K562 (cell line): Measurements from ENCODE around the gene MIEF2.

ENCODE experiments used
- HNRNPK ChIP-seq: fragments of 200-400 bp; formaldehyde crosslinking; IDR thresholded peaks from one replicate; pipeline ENCODE4 v1.6.1; 2018; ENCODE audit warnings: mild to moderate bottlenecking, low read depth, low read length; ENCODE audit not compliant: poor library complexity, severe bottlenecking
- RAD21 ChIP-seq, 2 experiments: fragments of 250-450 bp in 1 of 2; fragments of 450-650 bp in 1 of 2; sonication (Bioruptor Pico) in 1 of 2; formaldehyde crosslinking in 1 of 2; IDR thresholded peaks in 1 of 2; conservative IDR thresholded peaks in 1 of 2; 2 replicates each; pipeline versions ENCODE4 v1.4.0 to v1.8.0; 2020 to 2022; ENCODE audit warnings: mild to moderate bottlenecking in 2 of 2, moderate library complexity in 1 of 2
- ZNF512 ChIP-seq: IDR thresholded peaks from 2 replicates; pipeline ENCODE4 v1.6.1; 2016; ENCODE audit warnings: missing genetic modification characterization, missing compliant biosample characterization
- TF ChIP-seq, protein P1 (sequence below), 2 experiments: fragments of 450-650 bp; conservative IDR thresholded peaks; 2 replicates each; pipeline ENCODE4 v1.6.1; 2017; ENCODE audit warnings: mild to moderate bottlenecking in 2 of 2, moderate library complexity in 2 of 2

GRCh38 chr17:18248300-18248731 lies 12.1 kb upstream of the MIEF2 start:
- TF ChIP-seq, protein P1, sequence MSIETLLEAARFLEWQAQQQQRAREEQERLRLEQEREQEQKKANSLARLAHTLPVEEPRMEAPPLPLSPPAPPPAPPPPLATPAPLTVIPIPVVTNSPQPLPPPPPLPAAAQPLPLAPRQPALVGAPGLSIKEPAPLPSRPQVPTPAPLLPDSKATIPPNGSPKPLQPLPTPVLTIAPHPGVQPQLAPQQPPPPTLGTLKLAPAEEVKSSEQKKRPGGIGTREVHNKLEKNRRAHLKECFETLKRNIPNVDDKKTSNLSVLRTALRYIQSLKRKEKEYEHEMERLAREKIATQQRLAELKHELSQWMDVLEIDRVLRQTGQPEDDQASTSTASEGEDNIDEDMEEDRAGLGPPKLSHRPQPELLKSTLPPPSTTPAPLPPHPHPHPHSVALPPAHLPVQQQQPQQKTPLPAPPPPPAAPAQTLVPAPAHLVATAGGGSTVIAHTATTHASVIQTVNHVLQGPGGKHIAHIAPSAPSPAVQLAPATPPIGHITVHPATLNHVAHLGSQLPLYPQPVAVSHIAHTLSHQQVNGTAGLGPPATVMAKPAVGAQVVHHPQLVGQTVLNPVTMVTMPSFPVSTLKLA (conservative IDR thresholded peaks at IDR 0.05) = no peak
- TF ChIP-seq ZNF512 (tag) (no peak), HNRNPK (no peak), RAD21 (CRISPR knock-in tag; conservative IDR thresholded peaks at IDR 0.05 in 1 of 2, IDR thresholded peaks at IDR 0.05 in 1 of 2) (peak; percentile 52 to 73; a peak in 3 of 4 replicates)
